Thoracic aorta (tissue), 2 donors: ENCODE measurements around the gene CUL9. TPM values are rescaled to one million over a fixed set of nuclear protein-coding genes. Genes with fewer than 3 reads are reported as not detected.

Source experiments
- ATAC-seq: fragments of 150-250 bp; one replicate; pipeline ENCODE4 v1.8.0; 2017; ENCODE audit warnings: low read depth; ENCODE audit not compliant: insufficient number of reproducible peaks, low FRiP score
- DNase-seq: peaks from one replicate; pipeline ENCODE4 v3.0.0-alpha.2; 2020; ENCODE audit warnings: low spot score
- H3K27ac ChIP-seq, 2 donors: fragments of 200-600 bp; sonication (generic); 1 replicate in 1 of 2; 2 replicates in 1 of 2; pipeline ENCODE4 v1.5.1; 2016; ENCODE audit warnings: mild to moderate bottlenecking in 2 of 2, moderate library complexity in 2 of 2
- H3K27me3 ChIP-seq: fragments of 200-600 bp; sonication (generic); replicated peaks from 2 replicates; pipeline ENCODE4 v1.6.0; 2016; ENCODE audit warnings: mild to moderate bottlenecking; ENCODE audit not compliant: insufficient read depth
- H3K36me3 ChIP-seq: fragments of 200-600 bp; sonication (generic); one replicate; pipeline ENCODE4 v1.5.1; 2016
- H3K4me1 ChIP-seq, 2 donors: fragments of 200-600 bp; sonication (generic); 1 replicate in 1 of 2; 2 replicates in 1 of 2; pipeline versions ENCODE4 v1.5.1 to v1.6.0; 2016; ENCODE audit warnings: low read depth in 2 of 2, mild to moderate bottlenecking in 1 of 2; ENCODE audit not compliant: control insufficient read depth in 1 of 2
- H3K4me3 ChIP-seq: fragments of 200-600 bp; sonication (generic); 2 replicates; pipeline ENCODE4 v1.5.1; 2016; ENCODE audit warnings: mild to moderate bottlenecking
- H3K9me3 ChIP-seq: fragments of 200-600 bp; sonication (generic); 2 replicates; pipeline ENCODE4 v1.5.1; 2016
- CTCF ChIP-seq: fragments of 200-600 bp; sonication (generic); IDR thresholded peaks from one replicate; pipeline ENCODE4 v1.5.1; 2019; ENCODE audit warnings: antibody characterized with exemption
- total RNA-seq, 2 donors: library from RNA; depleted of rRNA; stranded (reverse); fragments of >200 nt; gene quantifications; one replicate each; pipeline versions ENCODE4 v1.1.0 to v1.2.3, GENCODE V29; 2016

CUL9 gene
- total RNA-seq, 2 donors from 2014 or later: 30.3 to 41.2 TPM

GRCh38 chr6:43178951-43179830, 2.8 kb upstream of the CUL9 start:
- Histone ChIP-seq H3K9me3 (no peaks in the 10 kb centered on the region), H3K36me3 (peaks cover 37% of the 10 kb centered on the region), H3K27ac (no peak overlapping the region), H3K27me3 (no peaks in the 10 kb centered on the region), H3K4me3 (no peak overlapping the region), H3K4me1 (peaks cover 16 to 45% of the 10 kb centered on the region in 2 donors)
- DNase-seq (no peak), ATAC-seq (no peak)
- TF ChIP-seq CTCF: no peak

GRCh38 chr6:43180058-43180457, 1.9 kb upstream of the CUL9 start:
- Histone ChIP-seq H3K9me3 (no peaks in the 10 kb centered on the region), H3K27ac (no peak overlapping the region), H3K36me3 (peaks cover 46% of the 10 kb centered on the region), H3K4me3 (no peak overlapping the region), H3K27me3 (no peaks in the 10 kb centered on the region), H3K4me1 (peaks cover 14 to 47% of the 10 kb centered on the region in 2 donors)
- ATAC-seq: no peak
- DNase-seq: no peak
- TF ChIP-seq CTCF: no peak

GRCh38 chr6:43180985-43181384, 1.0 kb upstream of the CUL9 start:
- peak overlapping the region in 1 of 2 donors; percentile 16 for H3K27ac ChIP-seq
- no peak for ATAC-seq
- H3K36me3 ChIP-seq: peaks cover 48% of the 10 kb centered on the region
- H3K9me3 ChIP-seq: no peaks in the 10 kb centered on the region
- DNase-seq: no peak
- H3K4me3 ChIP-seq: no peak overlapping the region
- TF ChIP-seq CTCF: no peak
- H3K27me3 ChIP-seq: no peaks in the 10 kb centered on the region
- H3K4me1 ChIP-seq: peaks cover 6 to 38% of the 10 kb centered on the region in 2 donors

GRCh38 chr6:43181621-43181941, 415 bp upstream of the CUL9 start:
- ATAC-seq (no peak), DNase-seq (no peak)
- Histone ChIP-seq H3K36me3 (peaks cover 48% of the 10 kb centered on the region), H3K27me3 (no peaks in the 10 kb centered on the region), H3K27ac (peak overlapping the region; percentile 52 to 66), H3K4me1 (peaks cover 3 to 32% of the 10 kb centered on the region in 2 donors), H3K9me3 (no peaks in the 10 kb centered on the region), H3K4me3 (peak overlapping the region; percentile 80)
- TF ChIP-seq CTCF: no peak

- Histone ChIP-seq H3K4me3 (no peak overlapping the region), H3K36me3 (peaks cover 56% of the 10 kb centered on the region)
- no peak for DNase-seq
Observed at GRCh38 chr6:43183441-43183840, 1.4 kb downstream of the CUL9 start.

More at GRCh38 chr6:43183441-43183840, 1.4 kb downstream of the CUL9 start:
- TF ChIP-seq CTCF: no peak
- Histone ChIP-seq H3K9me3 (no peaks in the 10 kb centered on the region), H3K27ac (no peak overlapping the region), H3K27me3 (no peaks in the 10 kb centered on the region), H3K4me1 (peaks cover 3 to 30% of the 10 kb centered on the region in 2 donors)
- ATAC-seq: no peak
